Pancreas (tissue), 10 donors: ENCODE results near the gene CYTH4. TPM values are rescaled to one million over a fixed set of nuclear protein-coding genes. Genes with fewer than 3 reads are reported as not detected.

ENCODE experiments used
- ATAC-seq, 4 donors: fragments of 200-7000 bp; cut with Tn5 transposase; one replicate each; pipeline versions ENCODE4 v1.8.0 to v1.9.1; 2020; ENCODE audit warnings: mild to moderate bottlenecking in 4 of 4, moderate library complexity in 4 of 4
- DNase-seq, 6 donors: peaks; one replicate each; pipeline ENCODE4 v3.0.0-alpha.2; 2020
- FAIRE-seq: peaks from 2 replicates; lab custom pipeline; 2012; peaks lifted over from hg19 to GRCh38; lab: Jason Lieb, UNC
- H3K27ac ChIP-seq, 4 donors: fragments of 200-600 bp; sonication (generic); 1 replicate in 3 of 4; 2 replicates in 1 of 4; pipeline versions ENCODE4 v1.5.0 to v1.8.0; 2020
- H3K27me3 ChIP-seq, 4 donors: fragments of 200-600 bp; one replicate each; pipeline ENCODE4 v1.8.0; 2021
- H3K36me3 ChIP-seq, 3 donors: fragments of 200-600 bp; sonication (generic) in 1 of 3; one replicate each; pipeline versions ENCODE4 v1.5.0 to v1.8.0; 2020 to 2021
- H3K4me1 ChIP-seq, 3 donors: fragments of 200-600 bp; one replicate each; pipeline ENCODE4 v1.8.0; 2021
- H3K4me3 ChIP-seq, 4 donors: fragments of 200-600 bp; sonication (generic) in 2 of 4; one replicate each; pipeline versions ENCODE4 v1.5.0 to v1.8.0; 2020 to 2021
- H3K9me3 ChIP-seq, 4 donors: fragments of 200-600 bp; one replicate each; pipeline ENCODE4 v1.8.0; 2021
- CTCF ChIP-seq, 4 donors: fragments of 200-600 bp; sonication (generic) in 3 of 4; IDR thresholded peaks; one replicate each; pipeline versions ENCODE4 v1.5.0 to v1.8.0; 2021; ENCODE audit warnings: antibody characterized with exemption in 4 of 4
- whole genome bisulfite sequencing, 2 donors: extraction: QIAGEN DNeasy Blood & Tissue Kit; methylation state at CpG; one replicate each; pipeline ENCODE4 v1.1.7; 2013; 5-methylcytosine and 5-hydroxymethylcytosine counted together
- intact Hi-C, 3 donors: fragments of 100-400 bp; cut with DNase I; formaldehyde crosslinking; loops; one replicate each; pipeline versions ENCODE4 v1.11.1 to v1.14.2; 2022
- polyA plus RNA-seq, 2 donors: library from polyadenylated mRNA; stranded (reverse); fragments of 200-250 nt; gene quantifications; one replicate each; pipeline ENCODE4 v1.2.3, GENCODE V29; 2013
- total RNA-seq, 6 donors: library from RNA; stranded (reverse); fragmentation: NEBNext Ultra II Directional in 4 of 6; extraction: Animal tissue kit (Norgen Biotek cat#: 25700) in 4 of 6; gene quantifications; one replicate each; pipeline versions ENCODE4 v1.2.1 to v1.2.4, GENCODE V29; 2021 to 2023
- donor health status: healthy with polysubstance abuse.
- donor health status: DM: no; HTN: no; CAD: no; lungs with moderate emphysema.
- donor health status: DM: no; HTN: no; CAD: no.
- donor health status: control.
- donor health status: control.
- donor health status: Bipolar disorder and iron deficiency.
- donor health status: DM: yes; HTN: yes; CAD: no.
- donor health status: DM: no; HTN: no; CAD: no.
- donor health status: DM: no; HTN: no; CAD: no.
- donor health status: DM: yes; HTN: yes; CAD: no.

Gene CYTH4
- total and polyA plus RNA-seq, 8 donors, result 0.79 to 12.0 (median 2.8) TPM

- Histone ChIP-seq H3K27ac (no peak overlapping the region), H3K4me1 (no peaks in the 10 kb centered on the region), H3K9me3 (no peaks in the 10 kb centered on the region), H3K27me3 (peaks cover 0 to under 1% (median 0%) of the 10 kb centered on the region in 4 donors), H3K4me3 (no peak overlapping the region), H3K36me3 (no peaks in the 10 kb centered on the region)
- intact Hi-C loops, result no loop called here
- ATAC-seq (no peak), DNase-seq (no peak), FAIRE-seq (no peak)
- 61 to 73% methylated on average over 10 of the region's 10 CpGs for WGBS, 2 donors
- TF ChIP-seq CTCF (IDR thresholded peaks at IDR 0.05), result no peak
Observed at GRCh38 chr22:37285937-37286336, 3.6 kb downstream of the CYTH4 start.

DNA sequence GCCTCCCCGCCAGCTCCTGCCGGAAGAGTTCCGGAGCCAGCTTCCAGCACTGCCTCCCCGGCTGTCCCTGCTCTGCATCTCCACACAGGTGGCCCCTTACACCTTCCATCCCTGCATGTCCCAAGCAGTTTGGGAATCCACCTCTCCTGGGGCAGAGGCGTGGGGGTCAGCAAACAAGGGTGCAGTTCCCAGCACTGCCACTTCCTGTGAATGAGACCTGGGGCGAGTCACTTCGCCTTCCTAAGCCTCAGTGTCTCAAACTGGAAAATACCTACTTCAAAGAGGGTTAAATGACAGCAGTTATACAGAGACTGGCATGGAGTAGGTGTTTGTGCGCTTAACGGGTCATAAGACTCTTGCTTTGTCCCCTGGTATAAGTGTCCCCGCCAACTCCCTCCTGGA, 5.2 kb downstream of the CYTH4 start:
- intact Hi-C loops, result no loop called here
- WGBS, 2 donors, result 54 to 58% methylated on average over 10 of the region's 10 CpGs
- no peak for ATAC-seq
- Histone ChIP-seq H3K27ac (no peak overlapping the region), H3K9me3 (no peaks in the 10 kb centered on the region), H3K27me3 (no peaks in the 10 kb centered on the region), H3K4me1 (no peaks in the 10 kb centered on the region), H3K36me3 (no peaks in the 10 kb centered on the region), H3K4me3 (no peak overlapping the region)
- no peak for DNase-seq
- TF ChIP-seq CTCF (IDR thresholded peaks at IDR 0.05), result no peak
- FAIRE-seq, result no peak

- WGBS, 2 donors, result 72 to 76% methylated on average over 7 of the region's 7 CpGs
- no peak for ATAC-seq
- H3K36me3 ChIP-seq, result no peaks in the 10 kb centered on the region
- H3K4me1 ChIP-seq, result no peaks in the 10 kb centered on the region
- FAIRE-seq, result no peak
- H3K4me3 ChIP-seq, result no peak overlapping the region
- no peak for TF ChIP-seq CTCF (IDR thresholded peaks at IDR 0.05)
- intact Hi-C loops, result no loop called here
- no peak for DNase-seq
- H3K27me3 ChIP-seq, result no peaks in the 10 kb centered on the region
- H3K27ac ChIP-seq, result no peak overlapping the region
- no peaks in the 10 kb centered on the region for H3K9me3 ChIP-seq
Observed at GRCh38 chr22:37288521-37288920, 6.2 kb downstream of the CYTH4 start.

DNA sequence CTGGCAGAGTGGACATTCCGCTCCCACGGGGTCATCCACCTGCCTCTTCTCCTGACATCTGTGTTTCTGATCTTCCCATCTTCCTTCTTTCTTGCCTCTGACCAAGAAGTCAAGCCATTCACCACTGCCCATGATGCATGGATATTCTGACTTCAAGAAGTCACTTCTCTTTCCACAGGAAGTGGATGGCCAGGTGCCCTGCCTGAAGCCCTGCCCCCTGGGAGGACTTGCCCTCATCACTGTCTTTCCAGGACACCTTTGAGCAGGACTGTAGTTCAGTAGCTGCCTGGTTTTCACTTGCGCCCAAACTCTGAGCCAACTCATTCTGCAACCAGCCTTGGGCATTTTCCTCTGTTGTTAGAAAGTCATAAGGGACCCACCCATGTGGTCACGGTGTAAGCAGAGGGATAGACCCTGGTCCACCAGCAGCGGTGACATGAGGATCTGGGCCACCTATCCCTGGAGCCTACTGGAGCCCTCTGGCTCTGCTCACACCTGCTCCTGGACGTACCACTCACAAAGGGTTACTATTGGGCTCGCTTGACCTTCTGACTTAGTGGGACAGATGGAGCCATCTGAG, 6.9 kb downstream of the CYTH4 start:
- Histone ChIP-seq H3K36me3 (no peaks in the 10 kb centered on the region), H3K4me1 (no peaks in the 10 kb centered on the region), H3K9me3 (no peaks in the 10 kb centered on the region), H3K4me3 (no peak overlapping the region), H3K27me3 (no peaks in the 10 kb centered on the region), H3K27ac (no peak overlapping the region)
- 73 to 80% methylated on average over 7 of the region's 7 CpGs for WGBS, 2 donors
- DNase-seq, result no peak
- no peak for ATAC-seq
- no peak for FAIRE-seq
- intact Hi-C loops, result no loop called here
- no peak for TF ChIP-seq CTCF (IDR thresholded peaks at IDR 0.05)

- TF ChIP-seq CTCF (IDR thresholded peaks at IDR 0.05), result no peak
Observed at GRCh38 chr22:37290737-37291136, 8.4 kb downstream of the CYTH4 start.

More at GRCh38 chr22:37290737-37291136, 8.4 kb downstream of the CYTH4 start:
- H3K4me3 ChIP-seq, result no peak overlapping the region
- DNase-seq (no peak), FAIRE-seq (no peak), ATAC-seq (no peak)
- whole genome bisulfite sequencing, 2 donors, result 45 to 68% methylated on average over 7 of the region's 7 CpGs
- H3K36me3 ChIP-seq, result no peaks in the 10 kb centered on the region
- no peaks in the 10 kb centered on the region for H3K4me1 ChIP-seq
- H3K9me3 ChIP-seq, result no peaks in the 10 kb centered on the region
- intact Hi-C loops, result no loop called here
- no peaks in the 10 kb centered on the region for H3K27me3 ChIP-seq
- no peak overlapping the region for H3K27ac ChIP-seq
